Nephron progenitor cell (in vitro differentiated cells): ENCODE results near the gene WDFY2.

Experiments used
- DNase-seq: peaks from one replicate; pipeline ENCODE4 v3.0.0; 2021
- H3K27ac Mint-ChIP-seq: 2 replicates; pipeline ENCODE4 v1.8.0; 2021; ENCODE audit warnings: mild to moderate bottlenecking, moderate library complexity, mixed read lengths
- H3K27me3 Mint-ChIP-seq: 2 replicates; pipeline ENCODE4 v1.8.0; 2021; ENCODE audit warnings: mild to moderate bottlenecking, low read depth, mixed read lengths; ENCODE audit not compliant: poor library complexity
- H3K36me3 Mint-ChIP-seq: 2 replicates; pipeline ENCODE4 v1.8.0; 2021; ENCODE audit warnings: low read depth, mixed read lengths
- H3K4me1 Mint-ChIP-seq: 2 replicates; pipeline ENCODE4 v1.8.0; 2021; ENCODE audit warnings: mixed read lengths
- H3K4me3 Mint-ChIP-seq: 2 replicates; pipeline ENCODE4 v1.8.0; 2021; ENCODE audit warnings: mild to moderate bottlenecking, moderate library complexity, mixed read lengths
- H3K9me3 Mint-ChIP-seq: 2 replicates; pipeline ENCODE4 v1.8.0; 2021; ENCODE audit warnings: mild to moderate bottlenecking, moderate library complexity, mixed read lengths
- TF ChIP-seq, protein P1 (sequence below): fragments of 200-600 bp; sonication (generic); IDR thresholded peaks from 2 replicates; pipeline ENCODE4 v1.5.0; 2021; ENCODE audit warnings: antibody characterized with exemption

WDFY2 gene

DNA sequence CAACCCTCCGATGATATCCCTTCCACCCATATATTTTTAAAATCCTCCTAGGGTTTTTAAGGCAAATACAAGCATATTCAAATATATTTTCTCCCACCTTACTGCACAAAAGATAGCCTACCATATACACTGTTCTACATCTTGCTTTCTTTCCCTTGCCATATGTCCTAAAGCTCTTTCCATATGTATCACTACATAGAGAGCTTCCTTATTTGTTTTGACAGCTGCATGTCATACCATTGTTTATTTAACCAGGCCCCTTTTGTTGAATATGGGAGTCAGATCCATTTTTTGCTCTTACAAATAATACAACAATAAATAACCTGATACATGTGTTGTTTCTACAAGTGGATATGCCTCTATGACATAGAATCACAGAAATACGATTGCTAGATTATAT, 32.8 kb upstream of the WDFY2 start:
- H3K4me1 Mint-ChIP-seq: no peaks in the 10 kb centered on the region
- no peak overlapping the region for H3K4me3 Mint-ChIP-seq
- DNase-seq: no peak
- peaks cover 4% of the 10 kb centered on the region for H3K9me3 Mint-ChIP-seq
- TF ChIP-seq, protein P1, sequence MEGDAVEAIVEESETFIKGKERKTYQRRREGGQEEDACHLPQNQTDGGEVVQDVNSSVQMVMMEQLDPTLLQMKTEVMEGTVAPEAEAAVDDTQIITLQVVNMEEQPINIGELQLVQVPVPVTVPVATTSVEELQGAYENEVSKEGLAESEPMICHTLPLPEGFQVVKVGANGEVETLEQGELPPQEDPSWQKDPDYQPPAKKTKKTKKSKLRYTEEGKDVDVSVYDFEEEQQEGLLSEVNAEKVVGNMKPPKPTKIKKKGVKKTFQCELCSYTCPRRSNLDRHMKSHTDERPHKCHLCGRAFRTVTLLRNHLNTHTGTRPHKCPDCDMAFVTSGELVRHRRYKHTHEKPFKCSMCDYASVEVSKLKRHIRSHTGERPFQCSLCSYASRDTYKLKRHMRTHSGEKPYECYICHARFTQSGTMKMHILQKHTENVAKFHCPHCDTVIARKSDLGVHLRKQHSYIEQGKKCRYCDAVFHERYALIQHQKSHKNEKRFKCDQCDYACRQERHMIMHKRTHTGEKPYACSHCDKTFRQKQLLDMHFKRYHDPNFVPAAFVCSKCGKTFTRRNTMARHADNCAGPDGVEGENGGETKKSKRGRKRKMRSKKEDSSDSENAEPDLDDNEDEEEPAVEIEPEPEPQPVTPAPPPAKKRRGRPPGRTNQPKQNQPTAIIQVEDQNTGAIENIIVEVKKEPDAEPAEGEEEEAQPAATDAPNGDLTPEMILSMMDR: no peak
- no peak overlapping the region for H3K27ac Mint-ChIP-seq
- peaks cover 5% of the 10 kb centered on the region for H3K27me3 Mint-ChIP-seq
- H3K36me3 Mint-ChIP-seq: no peaks in the 10 kb centered on the region

DNA sequence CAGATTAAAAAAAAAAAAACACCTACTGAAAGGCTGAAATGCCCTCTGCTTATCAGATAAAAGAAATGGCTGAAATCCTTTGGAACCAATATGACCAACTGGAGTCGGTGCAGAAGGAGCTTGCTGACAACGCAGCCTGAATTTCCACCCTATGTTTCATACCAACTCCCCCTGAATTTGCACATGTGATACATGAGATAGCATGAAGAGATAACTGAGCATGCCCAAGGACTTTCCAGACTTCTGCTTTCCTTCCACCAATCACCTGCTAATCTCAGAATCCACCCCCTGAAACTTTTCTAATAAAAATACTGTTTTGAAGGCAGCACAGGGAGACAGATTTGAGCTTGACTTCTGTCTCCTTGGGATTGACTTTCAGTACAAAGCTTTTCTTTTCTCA, 32.2 kb upstream of the WDFY2 start:
- H3K4me3 Mint-ChIP-seq: no peak overlapping the region
- H3K27ac Mint-ChIP-seq: no peak overlapping the region
- H3K9me3 Mint-ChIP-seq: no peaks in the 10 kb centered on the region

DNA sequence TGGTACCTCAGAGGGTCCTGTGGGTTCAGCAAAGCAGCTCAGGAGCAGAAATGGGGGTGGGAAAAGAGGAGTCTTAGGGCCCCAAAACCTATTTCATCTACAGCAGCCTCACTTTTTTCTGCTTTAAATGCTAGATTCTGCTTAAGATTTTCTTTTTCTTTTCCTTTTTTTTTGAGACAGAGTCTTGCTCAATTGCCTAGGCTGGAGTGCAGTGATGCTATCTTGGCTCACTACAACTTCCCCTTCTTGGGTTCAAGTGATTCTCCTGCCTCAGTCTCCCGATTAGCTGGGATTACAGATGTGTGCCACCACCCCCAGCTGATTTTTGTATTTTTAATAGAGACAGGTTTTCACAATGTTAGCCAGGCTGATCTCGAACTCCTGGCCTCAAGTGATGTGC, 30.7 kb upstream of the WDFY2 start:
- TF ChIP-seq, protein P1: no peak
- H3K4me1 Mint-ChIP-seq: no peaks in the 10 kb centered on the region

More for the DNA sequence above, 32.2 kb upstream of the WDFY2 start:
- Mint-ChIP-seq H3K4me1 (no peaks in the 10 kb centered on the region), H3K27me3 (peaks cover 5% of the 10 kb centered on the region), H3K36me3 (no peaks in the 10 kb centered on the region)
- DNase-seq: no peak
- TF ChIP-seq, protein P1: no peak

DNA sequence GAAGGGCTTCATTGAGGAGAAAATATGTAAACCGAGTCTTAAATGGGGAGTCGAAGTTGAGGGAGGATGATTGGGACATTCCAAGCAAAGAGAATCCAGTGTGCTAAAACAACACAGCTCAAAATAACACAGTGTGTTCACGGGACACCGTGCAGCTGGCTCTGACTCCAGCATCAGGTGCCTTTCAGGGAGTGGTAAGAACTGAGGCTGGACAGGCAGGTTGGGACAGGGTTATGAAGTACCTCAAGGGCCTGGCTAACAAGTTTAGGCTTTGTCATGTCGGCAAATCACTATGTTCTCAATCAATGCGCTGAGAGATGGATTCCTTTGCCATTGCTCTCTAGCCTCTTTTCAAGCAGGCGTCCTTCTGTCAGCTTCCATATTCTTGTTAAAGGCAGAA, 27.5 kb upstream of the WDFY2 start:
- Mint-ChIP-seq H3K4me1 (peaks cover 13% of the 10 kb centered on the region), H3K36me3 (no peaks in the 10 kb centered on the region), H3K27me3 (peaks cover 8% of the 10 kb centered on the region), H3K27ac (no peak overlapping the region), H3K4me3 (no peak overlapping the region), H3K9me3 (no peaks in the 10 kb centered on the region)
- TF ChIP-seq, protein P1: no peak
- DNase-seq: no peak

More for the DNA sequence above, 30.7 kb upstream of the WDFY2 start:
- DNase-seq: no peak
- no peak overlapping the region for H3K27ac Mint-ChIP-seq
- no peaks in the 10 kb centered on the region for H3K36me3 Mint-ChIP-seq
- no peaks in the 10 kb centered on the region for H3K9me3 Mint-ChIP-seq
- H3K27me3 Mint-ChIP-seq: peaks cover 5% of the 10 kb centered on the region
- no peak overlapping the region for H3K4me3 Mint-ChIP-seq

DNA sequence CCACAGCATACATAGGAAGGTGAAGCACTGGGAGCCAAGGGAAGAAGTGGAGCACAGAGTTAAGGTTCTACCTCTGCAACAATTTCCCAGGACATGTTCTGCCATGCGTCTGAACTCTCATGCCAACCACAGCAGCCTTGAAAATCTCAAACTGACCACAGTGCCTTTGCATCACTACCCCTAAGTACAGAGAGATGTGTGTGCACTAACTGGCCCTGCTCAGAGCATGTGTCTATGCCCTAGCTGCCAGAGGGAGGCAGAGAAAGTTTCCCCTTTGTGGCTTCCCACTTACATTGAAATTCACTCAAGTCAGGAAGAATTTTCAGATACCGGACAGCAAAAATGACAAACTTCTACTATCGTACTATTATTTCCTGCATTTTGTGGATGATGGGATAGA, 26.8 kb upstream of the WDFY2 start:
- H3K27ac Mint-ChIP-seq: no peak overlapping the region
- TF ChIP-seq, protein P1: no peak
- H3K36me3 Mint-ChIP-seq: no peaks in the 10 kb centered on the region
- H3K9me3 Mint-ChIP-seq: no peaks in the 10 kb centered on the region
- DNase-seq: no peak
- H3K4me1 Mint-ChIP-seq: peaks cover 13% of the 10 kb centered on the region
- H3K4me3 Mint-ChIP-seq: no peak overlapping the region
- peaks cover 3% of the 10 kb centered on the region for H3K27me3 Mint-ChIP-seq

DNA sequence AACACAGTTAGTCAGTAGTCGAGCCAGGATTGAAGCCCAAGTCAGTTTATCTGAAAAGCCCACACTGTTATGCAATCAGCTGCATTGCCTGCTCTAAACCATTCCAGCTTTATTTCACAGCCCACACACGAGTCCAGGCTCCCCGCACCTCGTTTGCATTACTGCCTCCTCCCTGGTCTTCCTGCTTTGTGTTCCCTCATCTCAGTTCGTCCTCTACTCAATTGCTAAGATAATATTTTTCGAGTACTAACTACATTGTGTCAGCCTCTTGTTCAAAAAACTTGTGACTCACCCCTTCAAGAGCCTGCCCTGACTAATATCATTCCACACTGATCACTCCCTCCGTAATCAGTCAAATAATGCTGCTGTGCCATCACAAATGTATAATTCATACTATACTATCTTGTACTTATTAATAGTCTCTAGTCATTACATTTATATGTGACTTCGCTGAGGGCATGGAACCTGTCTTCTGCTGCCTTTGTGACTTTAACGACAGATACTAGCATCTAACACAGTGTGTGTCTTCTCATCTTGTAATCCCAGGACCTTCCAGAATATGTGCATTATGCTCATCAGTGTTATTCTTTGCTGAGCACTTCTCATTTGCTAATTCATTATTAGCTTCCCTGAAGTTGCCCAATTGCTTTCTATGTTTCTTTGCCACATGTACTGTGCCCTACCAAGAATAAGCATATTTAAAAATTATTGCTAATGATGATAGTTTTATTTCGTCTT, 26.2 kb upstream of the WDFY2 start:
- TF ChIP-seq, protein P1: no peak
- peaks cover 13% of the 10 kb centered on the region for H3K4me1 Mint-ChIP-seq
- H3K36me3 Mint-ChIP-seq: no peaks in the 10 kb centered on the region
- peaks cover 2% of the 10 kb centered on the region for H3K27me3 Mint-ChIP-seq
- H3K4me3 Mint-ChIP-seq: no peak overlapping the region
- no peaks in the 10 kb centered on the region for H3K9me3 Mint-ChIP-seq
- no peak overlapping the region for H3K27ac Mint-ChIP-seq
- no peak for DNase-seq
